ENCODE results near the gene ATP8A1. TPM values are rescaled to one million over a fixed set of nuclear protein-coding genes. Genes with fewer than 3 reads are reported as not detected.

Gene ATP8A1
- total and polyA plus RNA-seq, 2 of the 8 experiments (the other 6 are each of a cell fraction or from before 2014, with no cell fraction given) = 3.7 to 14.9 TPM

- TF ChIP-seq, protein P1, sequence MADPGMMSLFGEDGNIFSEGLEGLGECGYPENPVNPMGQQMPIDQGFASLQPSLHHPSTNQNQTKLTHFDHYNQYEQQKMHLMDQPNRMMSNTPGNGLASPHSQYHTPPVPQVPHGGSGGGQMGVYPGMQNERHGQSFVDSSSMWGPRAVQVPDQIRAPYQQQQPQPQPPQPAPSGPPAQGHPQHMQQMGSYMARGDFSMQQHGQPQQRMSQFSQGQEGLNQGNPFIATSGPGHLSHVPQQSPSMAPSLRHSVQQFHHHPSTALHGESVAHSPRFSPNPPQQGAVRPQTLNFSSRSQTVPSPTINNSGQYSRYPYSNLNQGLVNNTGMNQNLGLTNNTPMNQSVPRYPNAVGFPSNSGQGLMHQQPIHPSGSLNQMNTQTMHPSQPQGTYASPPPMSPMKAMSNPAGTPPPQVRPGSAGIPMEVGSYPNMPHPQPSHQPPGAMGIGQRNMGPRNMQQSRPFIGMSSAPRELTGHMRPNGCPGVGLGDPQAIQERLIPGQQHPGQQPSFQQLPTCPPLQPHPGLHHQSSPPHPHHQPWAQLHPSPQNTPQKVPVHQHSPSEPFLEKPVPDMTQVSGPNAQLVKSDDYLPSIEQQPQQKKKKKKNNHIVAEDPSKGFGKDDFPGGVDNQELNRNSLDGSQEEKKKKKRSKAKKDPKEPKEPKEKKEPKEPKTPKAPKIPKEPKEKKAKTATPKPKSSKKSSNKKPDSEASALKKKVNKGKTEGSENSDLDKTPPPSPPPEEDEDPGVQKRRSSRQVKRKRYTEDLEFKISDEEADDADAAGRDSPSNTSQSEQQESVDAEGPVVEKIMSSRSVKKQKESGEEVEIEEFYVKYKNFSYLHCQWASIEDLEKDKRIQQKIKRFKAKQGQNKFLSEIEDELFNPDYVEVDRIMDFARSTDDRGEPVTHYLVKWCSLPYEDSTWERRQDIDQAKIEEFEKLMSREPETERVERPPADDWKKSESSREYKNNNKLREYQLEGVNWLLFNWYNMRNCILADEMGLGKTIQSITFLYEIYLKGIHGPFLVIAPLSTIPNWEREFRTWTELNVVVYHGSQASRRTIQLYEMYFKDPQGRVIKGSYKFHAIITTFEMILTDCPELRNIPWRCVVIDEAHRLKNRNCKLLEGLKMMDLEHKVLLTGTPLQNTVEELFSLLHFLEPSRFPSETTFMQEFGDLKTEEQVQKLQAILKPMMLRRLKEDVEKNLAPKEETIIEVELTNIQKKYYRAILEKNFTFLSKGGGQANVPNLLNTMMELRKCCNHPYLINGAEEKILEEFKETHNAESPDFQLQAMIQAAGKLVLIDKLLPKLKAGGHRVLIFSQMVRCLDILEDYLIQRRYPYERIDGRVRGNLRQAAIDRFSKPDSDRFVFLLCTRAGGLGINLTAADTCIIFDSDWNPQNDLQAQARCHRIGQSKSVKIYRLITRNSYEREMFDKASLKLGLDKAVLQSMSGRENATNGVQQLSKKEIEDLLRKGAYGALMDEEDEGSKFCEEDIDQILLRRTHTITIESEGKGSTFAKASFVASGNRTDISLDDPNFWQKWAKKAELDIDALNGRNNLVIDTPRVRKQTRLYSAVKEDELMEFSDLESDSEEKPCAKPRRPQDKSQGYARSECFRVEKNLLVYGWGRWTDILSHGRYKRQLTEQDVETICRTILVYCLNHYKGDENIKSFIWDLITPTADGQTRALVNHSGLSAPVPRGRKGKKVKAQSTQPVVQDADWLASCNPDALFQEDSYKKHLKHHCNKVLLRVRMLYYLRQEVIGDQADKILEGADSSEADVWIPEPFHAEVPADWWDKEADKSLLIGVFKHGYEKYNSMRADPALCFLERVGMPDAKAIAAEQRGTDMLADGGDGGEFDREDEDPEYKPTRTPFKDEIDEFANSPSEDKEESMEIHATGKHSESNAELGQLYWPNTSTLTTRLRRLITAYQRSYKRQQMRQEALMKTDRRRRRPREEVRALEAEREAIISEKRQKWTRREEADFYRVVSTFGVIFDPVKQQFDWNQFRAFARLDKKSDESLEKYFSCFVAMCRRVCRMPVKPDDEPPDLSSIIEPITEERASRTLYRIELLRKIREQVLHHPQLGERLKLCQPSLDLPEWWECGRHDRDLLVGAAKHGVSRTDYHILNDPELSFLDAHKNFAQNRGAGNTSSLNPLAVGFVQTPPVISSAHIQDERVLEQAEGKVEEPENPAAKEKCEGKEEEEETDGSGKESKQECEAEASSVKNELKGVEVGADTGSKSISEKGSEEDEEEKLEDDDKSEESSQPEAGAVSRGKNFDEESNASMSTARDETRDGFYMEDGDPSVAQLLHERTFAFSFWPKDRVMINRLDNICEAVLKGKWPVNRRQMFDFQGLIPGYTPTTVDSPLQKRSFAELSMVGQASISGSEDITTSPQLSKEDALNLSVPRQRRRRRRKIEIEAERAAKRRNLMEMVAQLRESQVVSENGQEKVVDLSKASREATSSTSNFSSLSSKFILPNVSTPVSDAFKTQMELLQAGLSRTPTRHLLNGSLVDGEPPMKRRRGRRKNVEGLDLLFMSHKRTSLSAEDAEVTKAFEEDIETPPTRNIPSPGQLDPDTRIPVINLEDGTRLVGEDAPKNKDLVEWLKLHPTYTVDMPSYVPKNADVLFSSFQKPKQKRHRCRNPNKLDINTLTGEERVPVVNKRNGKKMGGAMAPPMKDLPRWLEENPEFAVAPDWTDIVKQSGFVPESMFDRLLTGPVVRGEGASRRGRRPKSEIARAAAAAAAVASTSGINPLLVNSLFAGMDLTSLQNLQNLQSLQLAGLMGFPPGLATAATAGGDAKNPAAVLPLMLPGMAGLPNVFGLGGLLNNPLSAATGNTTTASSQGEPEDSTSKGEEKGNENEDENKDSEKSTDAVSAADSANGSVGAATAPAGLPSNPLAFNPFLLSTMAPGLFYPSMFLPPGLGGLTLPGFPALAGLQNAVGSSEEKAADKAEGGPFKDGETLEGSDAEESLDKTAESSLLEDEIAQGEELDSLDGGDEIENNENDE (IDR thresholded peaks at IDR 0.05; ENCODE audit: insufficient replicate concordance, low read length) = no peak
Observed at GRCh38 chr4:42642845-42643615, 13.9 kb downstream of the ATP8A1 start (continued).
